DMS 273 (cell line): ENCODE results near the gene RPS6KA2.
A peak's percentile ranks its signal among the peaks of the same experiment; 100 is the strongest.
"Not testable (repeated sequence)": the region's sequence is repeated elsewhere in the genome, so short reads cannot be mapped to it uniquely, and the experiment has no call there.

Experiments
- DNase-seq: peaks from one replicate; lab custom pipeline; 2025; ENCODE audit not compliant: unreplicated experiment; lab: John Stamatoyannopoulos, UW

The RPS6KA2 gene

DNA sequence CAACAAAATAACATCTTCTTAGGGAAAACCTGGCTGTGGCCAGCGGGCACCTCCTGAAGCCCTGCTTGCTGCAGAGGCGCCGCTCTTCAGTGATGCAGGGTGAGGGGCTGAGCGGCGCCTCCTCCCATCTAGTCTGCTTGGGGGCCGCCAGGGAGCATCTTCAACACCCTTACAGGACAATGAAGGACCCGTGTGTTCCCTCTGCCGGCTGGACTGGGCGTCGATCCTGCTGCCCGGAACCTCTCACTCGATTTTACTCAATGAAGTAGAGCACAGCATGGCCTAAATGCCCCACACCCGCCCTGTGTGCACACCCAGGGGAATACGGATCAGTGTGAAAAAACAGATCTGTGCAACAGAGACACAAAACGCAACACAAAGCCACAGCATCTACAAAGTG, 215.8 kb downstream of the RPS6KA2 start:
- no peak for DNase-seq

DNA sequence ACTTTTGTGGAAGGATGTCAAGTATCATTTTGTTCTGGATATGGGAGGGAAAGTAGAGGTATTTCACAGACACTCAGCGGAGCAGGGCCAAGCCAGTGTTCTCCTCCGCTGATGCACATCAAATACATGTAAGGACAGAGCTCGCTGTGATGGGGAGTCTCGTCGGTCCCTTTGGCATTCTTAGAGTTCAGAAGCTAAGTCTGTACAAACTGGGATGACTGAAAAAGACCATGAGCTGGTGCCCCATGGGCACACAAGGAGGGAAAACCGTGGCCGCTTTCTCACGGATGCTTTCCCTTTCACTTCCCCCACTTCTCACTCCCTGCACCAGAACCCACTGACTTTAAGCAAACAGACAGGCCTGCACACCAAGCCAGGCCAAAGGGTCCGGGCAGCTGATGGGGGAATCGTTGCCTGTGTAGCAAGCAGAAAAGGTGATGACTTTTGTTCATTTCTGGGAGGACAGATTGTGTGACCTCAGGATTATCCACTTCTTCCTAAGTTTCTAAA, 216.6 kb downstream of the RPS6KA2 start:
- DNase-seq: no peak

DNA sequence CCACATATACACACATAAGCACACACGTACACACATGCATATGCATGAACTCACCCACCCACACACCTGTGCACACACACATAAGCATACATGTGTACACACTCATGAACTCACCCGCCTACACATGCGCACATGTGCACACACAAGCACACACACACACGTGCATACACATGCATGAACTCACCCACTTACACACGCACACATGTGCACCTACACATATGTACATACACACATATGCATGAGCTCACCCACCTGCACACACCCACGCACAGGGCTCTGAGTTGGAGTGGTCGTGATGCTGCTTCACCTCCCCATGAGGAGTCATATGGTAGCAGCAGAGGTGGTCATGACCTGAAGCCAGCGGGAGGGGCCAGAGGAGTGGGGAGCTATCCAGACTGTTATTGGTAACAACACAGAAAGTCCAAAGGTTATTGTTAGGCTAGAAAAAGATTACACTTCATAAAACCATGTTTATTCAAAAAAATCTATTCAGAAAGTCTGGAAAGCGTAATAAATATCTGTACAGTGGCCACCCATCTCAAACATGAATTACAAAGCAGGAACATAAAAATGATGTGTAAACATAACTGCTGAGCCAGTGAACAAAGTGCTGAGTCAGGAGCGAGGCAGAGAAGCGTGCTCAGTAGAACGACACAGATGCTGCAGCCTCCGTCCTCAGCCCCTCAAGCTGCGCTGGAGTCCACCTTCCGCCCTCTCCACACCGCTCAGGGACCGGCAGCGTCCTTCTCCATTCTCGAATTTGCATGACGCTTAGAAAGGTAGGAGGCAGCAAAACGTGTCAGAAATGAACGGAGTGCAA, 217.9 kb downstream of the RPS6KA2 start:
- no peak for DNase-seq

DNA sequence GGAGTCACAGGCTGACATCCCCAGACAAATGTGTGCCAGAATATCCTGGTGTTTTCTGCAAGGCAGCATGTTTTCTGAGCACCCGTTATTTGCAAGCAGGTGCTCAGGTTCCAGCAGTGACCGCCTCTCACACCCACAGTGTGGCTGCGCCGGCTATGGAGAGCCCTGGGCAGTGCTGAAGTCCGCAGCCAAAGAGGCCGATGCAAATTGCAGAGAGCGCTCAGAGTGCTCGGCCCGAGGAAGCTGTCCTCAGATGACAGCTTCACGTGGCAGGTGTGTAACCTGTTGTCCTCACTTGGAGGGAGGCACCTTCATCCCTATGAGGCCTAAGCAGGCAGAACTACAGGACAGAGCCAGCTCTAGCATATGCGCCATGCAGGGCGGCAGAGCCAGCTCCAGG, 220.9 kb downstream of the RPS6KA2 start:
- DNase-seq: no peak

- DNase-seq: no peak
Observed at GRCh38 chr6:166405386-166405785, 221.7 kb downstream of the RPS6KA2 start.

DNA sequence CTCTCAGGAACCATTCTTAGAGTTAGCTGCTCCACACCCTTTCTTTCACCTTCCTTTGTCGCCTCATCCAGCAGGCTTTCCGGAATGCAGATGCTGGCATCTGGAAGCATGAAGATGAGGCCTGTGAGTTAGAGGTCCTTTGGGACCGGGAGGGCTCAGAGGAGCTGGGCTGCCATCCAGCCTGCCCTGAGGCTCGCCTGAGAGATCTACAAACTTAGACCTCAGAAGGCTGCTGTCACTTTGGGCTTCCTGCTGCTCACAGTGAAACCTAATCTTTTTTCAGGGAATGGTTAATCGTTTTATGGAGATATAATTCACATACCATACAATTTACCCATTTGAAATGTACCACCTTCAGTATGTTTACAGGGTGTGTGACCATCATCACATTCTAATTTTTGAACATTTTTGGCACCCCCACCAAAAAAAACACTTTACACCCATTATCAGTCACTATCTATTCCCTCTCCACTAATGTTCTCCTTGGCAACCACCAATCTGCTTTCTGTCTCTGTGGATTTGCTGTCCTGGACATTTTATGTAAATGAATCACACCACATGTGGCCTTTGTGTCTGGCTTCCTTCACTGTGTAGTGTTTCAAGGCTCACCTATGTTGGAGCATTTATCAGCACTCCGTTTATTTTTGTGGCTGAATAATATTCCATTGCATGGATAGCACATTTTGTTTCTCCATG, 224.3 kb downstream of the RPS6KA2 start:
- DNase-seq: peak; percentile 65

DNA sequence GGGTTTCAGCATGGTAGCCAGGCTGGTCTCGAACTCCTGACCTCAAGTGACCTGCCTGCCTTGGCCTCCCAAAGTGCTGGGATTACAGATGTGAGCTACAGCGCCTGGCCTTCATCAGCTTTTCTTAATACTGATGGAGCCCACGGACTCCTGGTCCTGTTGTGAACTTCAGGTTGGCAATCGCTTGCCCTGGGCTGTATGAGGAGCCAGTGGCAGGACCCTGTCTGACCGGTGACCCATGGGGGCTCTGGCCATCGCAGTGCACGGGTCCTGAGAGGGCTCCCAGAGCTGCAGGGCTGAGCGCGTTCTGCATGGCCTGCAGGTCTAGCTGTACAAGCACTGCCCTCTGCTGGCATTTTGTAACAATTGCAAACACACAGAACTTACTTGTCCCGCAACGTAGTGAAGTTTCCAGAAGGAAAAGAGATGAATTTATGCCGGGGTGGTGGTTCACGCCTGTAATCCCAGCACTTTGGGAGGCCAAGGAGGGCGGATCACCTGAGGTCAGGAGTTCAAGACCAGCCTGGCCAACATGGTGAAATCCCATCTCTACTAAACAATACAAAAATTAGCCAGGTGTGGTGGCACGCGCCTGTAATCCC, 226.3 kb downstream of the RPS6KA2 start:
- DNase-seq: peak; percentile 79

DNA sequence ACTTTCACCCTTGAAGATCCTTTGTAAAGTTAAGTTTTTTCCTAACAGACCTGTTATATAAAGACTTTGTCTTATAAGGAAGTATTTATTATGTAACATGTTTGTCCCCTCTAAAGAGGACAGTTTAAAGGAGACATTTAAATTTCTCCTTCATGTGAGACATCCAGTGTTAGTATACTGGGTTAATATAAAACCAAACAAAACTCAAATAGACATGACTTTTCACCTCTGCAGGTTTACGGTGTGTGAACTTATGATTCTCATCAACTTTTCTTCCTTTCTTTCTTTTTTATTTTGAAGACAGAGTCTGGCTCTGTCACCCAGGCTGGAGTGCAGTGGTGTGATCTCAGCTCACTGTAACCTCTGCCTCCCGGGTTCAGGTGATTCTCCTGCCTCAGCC, 226.9 kb downstream of the RPS6KA2 start:
- DNase-seq: no peak

- no peak for DNase-seq
Observed at GRCh38 chr6:166398348-166398747, 228.7 kb downstream of the RPS6KA2 start.

- no peak for DNase-seq
Observed at GRCh38 chr6:166397849-166398248, 229.2 kb downstream of the RPS6KA2 start.

- no peak for DNase-seq
Observed at GRCh38 chr6:166395778-166396177, 231.3 kb downstream of the RPS6KA2 start.

- no peak for DNase-seq
Observed at GRCh38 chr6:166395351-166395750, 231.7 kb downstream of the RPS6KA2 start.

GRCh38 chr6:166394036-166394892, 232.8 kb downstream of the RPS6KA2 start:
- DNase-seq: no peak

- no peak for DNase-seq
Observed at GRCh38 chr6:166393535-166393823, 233.6 kb downstream of the RPS6KA2 start.

DNA sequence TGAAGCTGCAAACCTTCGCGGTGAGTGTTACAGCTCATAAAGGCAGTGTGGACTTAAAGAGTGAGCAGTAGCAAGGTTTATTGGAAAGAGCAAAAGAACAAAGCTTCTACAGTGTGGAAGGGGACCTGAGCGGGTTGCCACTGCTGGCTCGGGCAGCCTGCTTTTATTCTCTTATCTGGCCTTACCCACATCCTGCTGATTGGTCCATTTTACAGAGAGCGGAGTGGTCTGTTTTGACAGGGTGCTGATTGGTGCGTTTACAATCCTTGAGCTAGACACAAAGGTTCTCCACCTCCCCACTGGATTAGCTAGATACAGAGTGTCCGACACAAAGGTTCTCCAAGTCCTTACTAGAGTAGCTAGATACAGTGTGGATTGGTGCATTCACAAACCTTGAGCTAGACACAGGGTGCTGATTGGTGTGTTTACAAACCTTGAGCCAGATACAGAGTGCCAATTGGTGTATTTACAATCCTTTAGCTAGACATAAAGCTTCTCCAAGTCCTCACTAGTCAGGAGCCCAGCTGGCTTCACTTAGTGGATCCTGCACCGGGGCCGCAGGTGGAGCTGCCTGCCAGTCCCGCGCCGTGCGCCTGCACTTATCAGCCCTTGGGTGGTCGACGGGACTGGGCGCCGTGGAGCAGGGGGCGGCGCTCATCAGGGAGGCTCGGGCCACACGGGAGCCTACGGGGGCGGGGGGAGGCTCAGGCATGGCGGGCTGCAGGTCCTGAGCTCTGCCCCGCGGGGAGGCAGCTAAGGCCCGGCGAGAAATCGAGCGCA, 234.1 kb downstream of the RPS6KA2 start:
- not testable (repeated sequence) for DNase-seq

DNA sequence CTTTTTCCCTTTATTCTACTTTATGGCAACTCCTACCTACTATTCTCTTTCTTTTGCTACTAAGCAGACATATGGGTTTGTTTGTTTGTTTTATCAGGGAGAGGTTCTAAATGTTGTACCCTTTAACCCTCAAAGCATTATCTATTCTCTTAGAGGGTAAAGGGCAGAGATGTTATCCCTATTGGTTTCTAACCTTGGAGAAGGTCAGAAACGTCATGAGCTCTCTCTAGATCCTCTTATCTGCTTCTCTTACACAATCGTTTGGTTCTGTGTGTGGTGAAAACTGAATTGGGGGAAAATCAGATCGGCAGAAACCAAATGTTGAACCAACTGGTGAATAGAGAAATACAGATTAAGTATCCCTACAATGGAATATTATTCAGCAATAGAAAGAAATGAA, 237.9 kb downstream of the RPS6KA2 start:
- no peak for DNase-seq

- no peak for DNase-seq
Observed at GRCh38 chr6:166388290-166389004, 238.6 kb downstream of the RPS6KA2 start.

DNA sequence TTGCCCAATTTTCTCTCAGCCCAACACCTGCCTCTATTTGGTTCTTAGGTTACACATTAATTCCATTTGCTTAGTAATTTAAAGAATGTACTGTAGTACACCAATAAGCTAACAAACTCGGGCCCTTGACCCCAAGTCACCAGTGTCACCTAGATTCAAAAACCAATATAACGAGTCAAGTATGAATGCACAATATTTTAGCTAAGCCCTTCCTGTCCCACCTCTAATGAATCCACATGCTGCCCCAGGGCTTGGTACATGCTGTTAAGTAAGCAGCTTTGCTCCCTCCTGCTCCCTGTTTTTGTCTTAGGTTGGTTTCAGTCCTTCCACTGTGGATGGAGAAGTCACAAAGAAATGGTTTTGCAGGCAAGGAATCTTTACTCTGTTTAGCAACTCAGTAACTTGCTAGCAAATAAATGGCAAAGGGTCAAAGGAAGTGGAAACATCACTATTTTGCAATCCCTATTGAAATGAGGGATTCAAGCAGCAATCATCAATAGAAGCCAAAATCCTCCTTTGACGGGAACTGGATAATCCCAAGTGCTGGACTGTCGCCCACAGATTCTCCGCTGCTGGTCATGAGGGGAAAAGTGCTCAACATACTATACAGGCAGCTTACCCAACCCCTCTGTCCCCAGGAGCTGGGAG, 239.3 kb downstream of the RPS6KA2 start:
- no peak for DNase-seq

DNA sequence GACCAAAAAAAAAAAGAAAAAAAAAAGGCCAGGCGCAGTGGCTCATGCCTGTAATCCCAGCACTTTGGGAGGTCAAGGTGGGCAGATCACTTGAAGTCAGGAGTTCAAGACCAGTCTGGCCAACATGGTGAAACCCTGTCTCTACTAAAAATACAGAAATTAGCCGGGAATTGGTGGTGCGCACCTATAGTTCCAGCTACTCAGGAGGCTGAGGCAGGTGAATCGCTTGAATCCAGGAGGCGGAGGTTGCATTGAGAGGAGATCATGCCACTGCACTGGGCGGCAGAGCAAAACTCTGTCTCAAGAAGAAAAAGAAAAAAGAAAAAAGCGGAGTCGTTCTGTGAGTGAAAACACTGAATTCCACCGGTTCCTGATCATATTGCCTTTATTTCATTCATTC, 240.0 kb downstream of the RPS6KA2 start:
- DNase-seq: not testable (repeated sequence)
